Gastrocnemius medialis (tissue), 4 donors: ENCODE measurements around the gene MTX3. TPM values are rescaled to one million over a fixed set of nuclear protein-coding genes. Genes with fewer than 3 reads are reported as not detected.

Source experiments
- ATAC-seq, 2 donors: fragments of 150-250 bp; one replicate each; pipeline ENCODE4 v1.9.1; 2016
- DNase-seq, 2 donors: peaks; one replicate each; pipeline ENCODE4 v3.0.0-alpha.2; 2019
- H3K27ac ChIP-seq, 4 donors: fragments of 200-600 bp; sonication (generic); 1 replicate in 1 of 4; 2 replicates in 3 of 4; pipeline ENCODE4 v1.5.1; 2016 to 2018; ENCODE audit warnings: mild to moderate bottlenecking in 2 of 4, moderate library complexity in 1 of 4
- H3K27me3 ChIP-seq, 3 donors: fragments of 200-600 bp; sonication (generic) in 2 of 3; 1 replicate in 1 of 3; 2 replicates in 2 of 3; pipeline versions ENCODE4 v1.5.1 to v1.6.0; 2016 to 2019; ENCODE audit warnings: mild to moderate bottlenecking in 1 of 3, moderate library complexity in 1 of 3
- H3K36me3 ChIP-seq, 2 donors: fragments of 200-600 bp; sonication (generic) in 1 of 2; one replicate each; pipeline ENCODE4 v1.5.1; 2017 to 2018
- H3K4me1 ChIP-seq, 2 donors: fragments of 200-600 bp; sonication (generic) in 1 of 2; one replicate each; pipeline ENCODE4 v1.5.1; 2016 to 2017; ENCODE audit warnings: mild to moderate bottlenecking in 2 of 2
- H3K4me3 ChIP-seq, 4 donors: fragments of 200-600 bp; sonication (generic) in 3 of 4; 1 replicate in 1 of 4; 2 replicates in 3 of 4; pipeline ENCODE4 v1.5.1; 2016 to 2019; ENCODE audit warnings: mild to moderate bottlenecking in 2 of 4
- H3K9me3 ChIP-seq, 3 donors: fragments of 200-600 bp; sonication (generic) in 2 of 3; 1 replicate in 1 of 3; 2 replicates in 2 of 3; pipeline ENCODE4 v1.5.1; 2016 to 2019
- POLR2A ChIP-seq, 2 donors: fragments of 450-650 bp; IDR thresholded peaks; one replicate each; pipeline ENCODE4 v1.6.1; 2017; ENCODE audit warnings: antibody characterized with exemption in 2 of 2, mild to moderate bottlenecking in 2 of 2, moderate library complexity in 2 of 2
- in situ Hi-C, 4 donors: fragments of 200-750 bp; cut with MboI; loops; one replicate each; pipeline versions ENCODE4 v1.15.0 to v1.8.0; 2017; ENCODE audit warnings: low sequenced_read_pairs in 4 of 4
- intact Hi-C: fragments of 100-400 bp; cut with DNase I; formaldehyde crosslinking; loops from one replicate; pipeline ENCODE4 v1.15.1; 2023; ENCODE audit warnings: low total_unique reads
- total RNA-seq, 4 donors: library from RNA; depleted of rRNA; stranded (reverse); fragments of >200 nt; gene quantifications; one replicate each; pipeline versions ENCODE4 v1.1.0 to v1.2.3, GENCODE V29; 2016
- TF ChIP-seq, protein P1 (sequence below), 5 experiments: fragments of 450-650 bp in 3 of 5; fragments of 200-600 bp in 2 of 5; sonication (generic) in 2 of 5; IDR thresholded peaks in 4 of 5; conservative IDR thresholded peaks in 1 of 5; 1 replicate in 4 of 5; 2 replicates in 1 of 5; pipeline ENCODE4 v1.5.1; 2016 to 2019; ENCODE audit warnings: antibody characterized with exemption in 5 of 5, mild to moderate bottlenecking in 3 of 5, moderate library complexity in 3 of 5

MTX3 gene
- total RNA-seq, 4 donors from 2014 or later: 8.2 to 29.3 (median 10.8) TPM

DNA sequence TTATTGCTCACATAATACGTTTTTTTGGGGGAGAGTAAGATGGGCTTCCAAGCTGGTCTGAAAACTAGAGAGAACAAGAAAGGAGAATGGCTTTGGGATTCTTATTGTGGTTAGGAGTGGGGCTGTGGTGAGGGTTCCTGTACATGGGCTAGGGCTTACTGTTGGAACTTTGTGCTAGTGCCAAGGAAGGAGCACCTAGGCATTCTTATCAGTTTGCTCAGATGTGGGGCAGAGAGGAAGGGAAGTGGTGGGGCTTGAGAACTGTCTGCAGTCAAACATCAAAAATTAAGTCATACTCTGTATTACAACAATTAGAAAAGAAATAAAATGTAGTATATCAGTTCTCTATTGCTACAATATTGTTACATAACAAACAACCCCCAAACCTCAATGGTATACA is 40.0 kb upstream of the MTX3 start:
- TF ChIP-seq, protein P1, sequence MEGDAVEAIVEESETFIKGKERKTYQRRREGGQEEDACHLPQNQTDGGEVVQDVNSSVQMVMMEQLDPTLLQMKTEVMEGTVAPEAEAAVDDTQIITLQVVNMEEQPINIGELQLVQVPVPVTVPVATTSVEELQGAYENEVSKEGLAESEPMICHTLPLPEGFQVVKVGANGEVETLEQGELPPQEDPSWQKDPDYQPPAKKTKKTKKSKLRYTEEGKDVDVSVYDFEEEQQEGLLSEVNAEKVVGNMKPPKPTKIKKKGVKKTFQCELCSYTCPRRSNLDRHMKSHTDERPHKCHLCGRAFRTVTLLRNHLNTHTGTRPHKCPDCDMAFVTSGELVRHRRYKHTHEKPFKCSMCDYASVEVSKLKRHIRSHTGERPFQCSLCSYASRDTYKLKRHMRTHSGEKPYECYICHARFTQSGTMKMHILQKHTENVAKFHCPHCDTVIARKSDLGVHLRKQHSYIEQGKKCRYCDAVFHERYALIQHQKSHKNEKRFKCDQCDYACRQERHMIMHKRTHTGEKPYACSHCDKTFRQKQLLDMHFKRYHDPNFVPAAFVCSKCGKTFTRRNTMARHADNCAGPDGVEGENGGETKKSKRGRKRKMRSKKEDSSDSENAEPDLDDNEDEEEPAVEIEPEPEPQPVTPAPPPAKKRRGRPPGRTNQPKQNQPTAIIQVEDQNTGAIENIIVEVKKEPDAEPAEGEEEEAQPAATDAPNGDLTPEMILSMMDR (IDR thresholded peaks at IDR 0.05 in 4 of 5, conservative IDR thresholded peaks at IDR 0.05 in 1 of 5): no peak
- no peak for TF ChIP-seq POLR2A (IDR thresholded peaks at IDR 0.05)
- in situ Hi-C loops (no loop called here), intact Hi-C loops (no loop called here)
- H3K4me1 ChIP-seq: no peaks in the 10 kb centered on the region
- DNase-seq (no peak), ATAC-seq (no peak)
- H3K27ac ChIP-seq: no peak overlapping the region
- no peaks in the 10 kb centered on the region for H3K9me3 ChIP-seq
- no peak overlapping the region for H3K4me3 ChIP-seq
- H3K36me3 ChIP-seq: no peaks in the 10 kb centered on the region
- peaks cover 22 to 24% (median 23%) of the 10 kb centered on the region in 3 donors for H3K27me3 ChIP-seq

DNA sequence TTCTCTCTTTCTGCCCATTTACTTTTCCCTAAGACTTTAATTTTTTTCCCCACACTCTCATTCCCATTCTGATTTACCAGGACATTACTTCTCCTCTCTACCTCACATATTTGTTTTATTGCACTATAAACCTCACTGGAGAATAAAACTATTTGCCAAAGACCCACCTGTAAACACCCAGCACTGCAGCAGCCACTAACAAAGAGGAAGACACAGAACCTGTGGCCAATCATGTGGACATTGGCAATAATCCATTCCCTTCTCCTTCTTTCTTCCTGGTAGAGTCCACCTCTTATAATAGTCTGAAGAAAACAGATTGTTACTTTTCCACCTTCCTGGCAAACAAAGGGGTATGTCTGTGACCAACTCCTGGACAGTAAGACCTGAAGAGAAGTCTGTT is 35.8 kb upstream of the MTX3 start:
- no peaks in the 10 kb centered on the region for H3K4me1 ChIP-seq
- no peaks in the 10 kb centered on the region for H3K36me3 ChIP-seq
- no peak overlapping the region for H3K4me3 ChIP-seq
- no peak for ATAC-seq
- H3K27ac ChIP-seq: no peak overlapping the region
- no peak for TF ChIP-seq POLR2A (IDR thresholded peaks at IDR 0.05)
- TF ChIP-seq, protein P1 (IDR thresholded peaks at IDR 0.05 in 4 of 5, conservative IDR thresholded peaks at IDR 0.05 in 1 of 5): no peak
- intact Hi-C loops (no loop called here), in situ Hi-C loops (no loop called here)
- H3K27me3 ChIP-seq: no peaks in the 10 kb centered on the region
- no peak for DNase-seq
- no peaks in the 10 kb centered on the region for H3K9me3 ChIP-seq

DNA sequence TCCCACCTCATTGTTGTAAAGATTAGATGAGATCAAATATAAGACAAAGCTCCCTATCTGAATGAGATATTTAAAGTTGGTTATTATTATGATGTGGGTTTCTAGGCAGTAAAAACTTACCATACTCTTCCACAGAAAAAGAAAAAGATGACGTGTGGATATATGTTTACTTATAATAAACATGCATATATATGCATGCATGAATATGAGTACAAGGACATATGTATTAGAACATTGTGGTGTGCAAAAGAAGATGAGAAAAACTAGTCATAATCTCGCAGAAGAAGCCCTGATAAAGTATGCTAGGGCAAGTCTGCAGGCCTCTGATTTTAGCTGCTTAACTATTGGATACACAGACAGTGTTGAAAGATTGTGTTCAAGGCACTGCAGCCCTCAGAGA is 34.0 kb upstream of the MTX3 start:
- TF ChIP-seq, protein P1 (IDR thresholded peaks at IDR 0.05 in 4 of 5, conservative IDR thresholded peaks at IDR 0.05 in 1 of 5): no peak
- no peak for TF ChIP-seq POLR2A (IDR thresholded peaks at IDR 0.05)
- Histone ChIP-seq H3K9me3 (no peaks in the 10 kb centered on the region), H3K27ac (no peak overlapping the region), H3K4me3 (no peak overlapping the region), H3K4me1 (no peaks in the 10 kb centered on the region), H3K27me3 (no peaks in the 10 kb centered on the region), H3K36me3 (no peaks in the 10 kb centered on the region)
- in situ Hi-C loops (no loop called here), intact Hi-C loops (no loop called here)
- no peak for DNase-seq
- no peak for ATAC-seq

DNA sequence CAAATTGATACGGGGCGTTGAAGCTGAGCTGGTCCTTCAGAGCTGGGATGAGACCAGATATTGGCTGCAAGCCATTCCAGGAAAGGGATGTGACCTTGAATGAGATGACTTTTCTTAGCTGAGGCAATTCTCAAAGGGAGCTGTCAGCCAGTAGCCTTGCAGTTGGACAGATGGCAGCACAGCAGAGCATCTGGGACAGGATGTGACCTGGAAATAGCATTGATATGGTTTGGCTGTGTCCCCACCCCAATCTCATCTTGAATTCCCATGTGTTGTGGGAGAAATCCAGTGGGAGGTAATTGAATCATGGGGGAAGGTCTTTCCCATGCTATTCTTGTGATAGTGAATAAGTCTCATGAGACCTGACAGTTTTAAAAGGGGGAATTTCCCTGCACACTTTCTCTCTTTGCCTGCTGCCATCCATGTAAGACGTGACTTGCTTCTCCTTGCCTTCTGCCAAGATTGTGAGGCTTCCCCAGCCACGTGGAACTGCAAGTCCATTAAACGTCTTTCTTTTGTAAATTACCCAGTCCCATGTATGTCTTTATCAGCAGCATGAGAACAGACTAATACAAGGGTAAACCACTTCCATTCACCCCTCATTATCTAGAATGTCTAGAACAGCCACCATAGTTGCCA is 19.8 kb upstream of the MTX3 start:
- no peak for DNase-seq
- in situ Hi-C loops: no loop called here
- no peak for ATAC-seq
- intact Hi-C loops: no loop called here
- no peaks in the 10 kb centered on the region for H3K36me3 ChIP-seq
- no peak overlapping the region for H3K27ac ChIP-seq
- no peaks in the 10 kb centered on the region for H3K9me3 ChIP-seq
- H3K4me3 ChIP-seq: no peak overlapping the region
- no peaks in the 10 kb centered on the region for H3K27me3 ChIP-seq
- no peaks in the 10 kb centered on the region for H3K4me1 ChIP-seq
- TF ChIP-seq, protein P1 (IDR thresholded peaks at IDR 0.05 in 4 of 5, conservative IDR thresholded peaks at IDR 0.05 in 1 of 5): no peak
- TF ChIP-seq POLR2A (IDR thresholded peaks at IDR 0.05): no peak
